ENCODE data around the gene TSSK3. TPM values are rescaled to one million over a fixed set of nuclear protein-coding genes. Genes with fewer than 3 reads are reported as not detected.

Gene TSSK3
- polyA plus RNA-seq, 2 donors = 0.15 to 0.53 TPM

DNA sequence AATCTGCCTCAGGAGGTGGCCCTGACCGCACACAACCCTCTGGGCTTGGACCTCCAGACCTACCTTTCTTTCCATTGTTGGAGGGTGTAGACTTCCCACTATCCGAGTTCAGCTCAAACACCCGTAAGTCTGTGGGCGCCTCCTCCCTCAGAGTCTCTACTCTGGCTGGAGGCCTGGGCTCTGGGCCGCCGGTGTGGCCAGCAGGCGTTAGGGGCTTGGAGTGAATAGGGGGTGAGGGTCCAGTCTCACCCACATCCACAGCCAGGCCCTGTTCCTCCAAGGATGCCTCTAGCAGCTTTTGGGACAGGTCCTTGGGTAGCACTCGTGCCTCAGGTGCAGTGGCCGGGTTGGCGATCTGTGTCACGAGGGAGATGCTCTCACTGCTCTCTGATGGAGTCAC, 13.9 kb downstream of the TSSK3 start:
- Histone ChIP-seq H3K9me3 (ENCODE audit: control insufficient read depth in 2 of 2, insufficient read depth in 1 of 2, low read depth in 1 of 2, low read length in 1 of 2) (no peaks in the 10 kb centered on the region), H3K4me3 (ENCODE audit: low read depth in 1 of 2, low read length in 2 of 2) (no peak overlapping the region), H3K36me3 (ENCODE audit: control insufficient read depth in 2 of 2, insufficient read depth in 2 of 2, low read length in 1 of 2) (peaks cover 36 to 56% of the 10 kb centered on the region in 2 donors), H3K4me1 (ENCODE audit: control insufficient read depth in 2 of 2, insufficient read depth in 2 of 2, low read length in 1 of 2) (no peaks in the 10 kb centered on the region), H3K27ac (ENCODE audit: low read depth in 2 of 2, low read length in 1 of 2) (no peak overlapping the region), H3K27me3 (ENCODE audit: control insufficient read depth in 1 of 2, insufficient read depth in 2 of 2, low read length in 2 of 2) (no peaks in the 10 kb centered on the region)
- 93 to 97% methylated on average over 11 of the region's 11 CpGs for WGBS, 2 donors

DNA sequence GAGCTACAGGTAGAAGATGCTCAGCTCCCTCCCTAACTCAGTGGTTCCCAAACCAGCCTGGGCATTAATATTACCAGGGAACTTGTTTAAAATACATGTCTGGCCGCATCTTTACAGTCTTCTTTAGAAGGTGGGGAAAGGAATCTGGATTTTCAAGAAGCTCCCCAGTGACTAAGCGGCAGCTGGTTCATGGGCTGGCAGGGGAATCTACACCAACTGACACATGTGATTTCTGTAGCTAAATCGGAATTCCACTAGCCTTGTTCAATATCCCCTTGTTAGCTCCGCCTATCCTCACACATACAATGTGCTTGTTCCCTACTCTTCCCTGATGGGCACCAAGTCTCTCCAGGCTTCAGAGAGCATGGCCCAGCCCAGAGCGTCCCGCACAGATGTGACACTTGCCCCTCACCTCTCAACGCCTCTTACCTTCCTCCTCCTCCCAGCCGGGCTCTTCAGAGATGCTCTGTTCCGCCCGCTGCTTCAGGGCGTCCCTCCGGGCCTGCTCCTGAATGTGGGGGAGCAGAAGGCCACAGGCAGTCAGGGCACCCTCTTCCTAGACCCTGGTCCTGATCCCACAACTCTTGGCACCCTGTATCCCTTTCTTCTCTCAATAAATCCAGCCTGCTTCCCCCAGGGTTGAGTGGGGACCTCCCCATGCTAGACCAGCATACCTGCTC, 15.3 kb downstream of the TSSK3 start:
- no peaks in the 10 kb centered on the region for H3K4me1 ChIP-seq (ENCODE audit: control insufficient read depth in 2 of 2, insufficient read depth in 2 of 2, low read length in 1 of 2)
- WGBS, 2 donors = 91 to 93% methylated on average over 12 of the region's 12 CpGs
- H3K27me3 ChIP-seq (ENCODE audit: control insufficient read depth in 1 of 2, insufficient read depth in 2 of 2, low read length in 2 of 2) = no peaks in the 10 kb centered on the region
- H3K4me3 ChIP-seq (ENCODE audit: low read depth in 1 of 2, low read length in 2 of 2) = no peak overlapping the region
- no peaks in the 10 kb centered on the region for H3K9me3 ChIP-seq (ENCODE audit: control insufficient read depth in 2 of 2, insufficient read depth in 1 of 2, low read depth in 1 of 2, low read length in 1 of 2)
- no peak overlapping the region for H3K27ac ChIP-seq (ENCODE audit: low read depth in 2 of 2, low read length in 1 of 2)
- peaks cover 36 to 49% of the 10 kb centered on the region in 2 donors for H3K36me3 ChIP-seq (ENCODE audit: control insufficient read depth in 2 of 2, insufficient read depth in 2 of 2, low read length in 1 of 2)

DNA sequence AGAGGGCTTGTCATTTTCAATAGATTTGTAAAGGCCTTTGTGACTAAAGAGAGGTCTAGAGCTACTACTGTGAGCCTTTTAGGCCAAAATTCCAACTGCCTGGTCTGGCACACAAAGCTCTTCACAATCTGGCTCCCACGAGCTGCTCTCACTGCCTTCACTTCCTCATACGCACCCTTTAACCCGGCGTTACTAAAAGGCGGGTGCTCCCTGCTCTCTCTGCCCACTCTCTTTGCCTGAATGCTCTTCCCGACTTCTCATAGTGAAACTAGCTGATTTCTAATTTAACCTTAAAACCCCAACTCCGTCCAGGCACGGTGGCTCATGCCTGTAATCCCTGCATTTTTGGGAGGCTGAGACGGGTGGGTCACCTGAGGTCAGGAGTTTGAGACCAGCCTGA, 17.7 kb downstream of the TSSK3 start:
- no peak overlapping the region for H3K27ac ChIP-seq (ENCODE audit: low read depth in 2 of 2, low read length in 1 of 2)
- H3K36me3 ChIP-seq (ENCODE audit: control insufficient read depth in 2 of 2, insufficient read depth in 2 of 2, low read length in 1 of 2) = peaks cover 32 to 46% of the 10 kb centered on the region in 2 donors
- H3K27me3 ChIP-seq (ENCODE audit: control insufficient read depth in 1 of 2, insufficient read depth in 2 of 2, low read length in 2 of 2) = no peaks in the 10 kb centered on the region
- no peak overlapping the region for H3K4me3 ChIP-seq (ENCODE audit: low read depth in 1 of 2, low read length in 2 of 2)
- no peaks in the 10 kb centered on the region for H3K9me3 ChIP-seq (ENCODE audit: control insufficient read depth in 2 of 2, insufficient read depth in 1 of 2, low read depth in 1 of 2, low read length in 1 of 2)
- no peaks in the 10 kb centered on the region for H3K4me1 ChIP-seq (ENCODE audit: control insufficient read depth in 2 of 2, insufficient read depth in 2 of 2, low read length in 1 of 2)
- WGBS, 2 donors = 93 to 94% methylated on average over 9 of the region's 9 CpGs

DNA sequence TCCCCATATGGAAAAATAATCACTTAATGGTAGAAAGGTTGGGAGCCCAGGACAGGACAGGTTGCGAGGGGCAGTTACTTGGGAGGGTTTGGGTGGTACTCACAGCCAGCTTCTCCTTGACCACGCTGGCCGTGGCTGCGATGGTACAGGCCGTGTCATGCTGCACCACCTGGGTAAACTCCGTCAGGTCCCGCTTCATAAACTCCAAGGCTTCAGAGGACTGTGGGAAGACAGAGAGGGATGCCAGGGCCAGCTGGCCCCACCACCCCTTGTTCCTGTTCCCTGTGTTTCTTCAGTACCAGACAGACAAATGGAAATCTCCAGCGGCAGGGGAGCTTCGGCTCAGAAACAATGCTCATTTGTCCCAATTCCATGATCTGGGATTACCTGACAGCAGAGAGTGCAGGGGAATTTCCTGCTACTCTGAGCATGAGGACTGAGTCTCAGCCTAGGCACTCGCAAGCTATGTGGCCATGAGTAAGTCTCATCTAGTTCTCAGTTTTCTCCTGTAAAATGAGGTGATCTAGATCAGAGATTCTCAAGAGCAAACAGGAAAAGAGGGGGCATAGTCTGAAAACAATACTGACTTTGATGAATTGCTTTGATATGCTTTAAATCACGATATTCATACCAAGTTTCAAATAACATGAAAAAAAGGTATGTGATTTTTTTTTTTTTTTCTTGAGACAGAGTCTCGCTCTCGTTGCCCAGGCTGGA, 24.5 kb downstream of the TSSK3 start:
- 90 to 93% methylated on average over 13 of the region's 13 CpGs for WGBS, 2 donors
- H3K27me3 ChIP-seq (ENCODE audit: control insufficient read depth in 1 of 2, insufficient read depth in 2 of 2, low read length in 2 of 2) = no peaks in the 10 kb centered on the region
- peaks cover 6 to 18% of the 10 kb centered on the region in 2 donors for H3K36me3 ChIP-seq (ENCODE audit: control insufficient read depth in 2 of 2, insufficient read depth in 2 of 2, low read length in 1 of 2)
- H3K27ac ChIP-seq (ENCODE audit: low read depth in 2 of 2, low read length in 1 of 2) = no peak overlapping the region
- no peaks in the 10 kb centered on the region for H3K4me1 ChIP-seq (ENCODE audit: control insufficient read depth in 2 of 2, insufficient read depth in 2 of 2, low read length in 1 of 2)
- no peaks in the 10 kb centered on the region for H3K9me3 ChIP-seq (ENCODE audit: control insufficient read depth in 2 of 2, insufficient read depth in 1 of 2, low read depth in 1 of 2, low read length in 1 of 2)
- no peak overlapping the region for H3K4me3 ChIP-seq (ENCODE audit: low read depth in 1 of 2, low read length in 2 of 2)

DNA sequence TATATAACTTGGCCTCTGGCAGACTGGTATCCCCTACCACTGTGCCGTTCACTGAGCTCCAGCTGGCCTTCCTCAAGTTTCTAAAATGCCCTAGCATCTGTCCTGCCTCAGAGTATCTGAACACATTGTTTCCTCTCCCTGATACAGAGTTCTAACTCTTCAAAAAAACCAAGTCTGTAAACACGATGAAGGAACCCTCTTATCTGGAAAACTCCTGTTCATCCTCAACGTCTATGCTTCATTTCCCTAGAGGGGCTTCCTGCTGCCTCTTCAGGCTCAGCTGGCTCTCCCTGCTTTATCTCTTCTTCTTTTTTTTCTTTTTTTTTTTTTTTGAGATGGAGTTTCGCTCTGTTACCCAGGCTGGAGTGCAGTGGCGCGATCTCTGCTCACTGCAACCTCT, 26.3 kb downstream of the TSSK3 start:
- WGBS, 2 donors = 86 to 87% methylated on average over 6 of the region's 6 CpGs
- no peaks in the 10 kb centered on the region for H3K27me3 ChIP-seq (ENCODE audit: control insufficient read depth in 1 of 2, insufficient read depth in 2 of 2, low read length in 2 of 2)
- H3K9me3 ChIP-seq (ENCODE audit: control insufficient read depth in 2 of 2, insufficient read depth in 1 of 2, low read depth in 1 of 2, low read length in 1 of 2) = no peaks in the 10 kb centered on the region
- peaks cover 0 to 4% of the 10 kb centered on the region in 2 donors for H3K4me1 ChIP-seq (ENCODE audit: control insufficient read depth in 2 of 2, insufficient read depth in 2 of 2, low read length in 1 of 2)
- peaks cover 6 to 17% of the 10 kb centered on the region in 2 donors for H3K36me3 ChIP-seq (ENCODE audit: control insufficient read depth in 2 of 2, insufficient read depth in 2 of 2, low read length in 1 of 2)
- H3K27ac ChIP-seq (ENCODE audit: low read depth in 2 of 2, low read length in 1 of 2) = no peak overlapping the region
- H3K4me3 ChIP-seq (ENCODE audit: low read depth in 1 of 2, low read length in 2 of 2) = no peak overlapping the region

DNA sequence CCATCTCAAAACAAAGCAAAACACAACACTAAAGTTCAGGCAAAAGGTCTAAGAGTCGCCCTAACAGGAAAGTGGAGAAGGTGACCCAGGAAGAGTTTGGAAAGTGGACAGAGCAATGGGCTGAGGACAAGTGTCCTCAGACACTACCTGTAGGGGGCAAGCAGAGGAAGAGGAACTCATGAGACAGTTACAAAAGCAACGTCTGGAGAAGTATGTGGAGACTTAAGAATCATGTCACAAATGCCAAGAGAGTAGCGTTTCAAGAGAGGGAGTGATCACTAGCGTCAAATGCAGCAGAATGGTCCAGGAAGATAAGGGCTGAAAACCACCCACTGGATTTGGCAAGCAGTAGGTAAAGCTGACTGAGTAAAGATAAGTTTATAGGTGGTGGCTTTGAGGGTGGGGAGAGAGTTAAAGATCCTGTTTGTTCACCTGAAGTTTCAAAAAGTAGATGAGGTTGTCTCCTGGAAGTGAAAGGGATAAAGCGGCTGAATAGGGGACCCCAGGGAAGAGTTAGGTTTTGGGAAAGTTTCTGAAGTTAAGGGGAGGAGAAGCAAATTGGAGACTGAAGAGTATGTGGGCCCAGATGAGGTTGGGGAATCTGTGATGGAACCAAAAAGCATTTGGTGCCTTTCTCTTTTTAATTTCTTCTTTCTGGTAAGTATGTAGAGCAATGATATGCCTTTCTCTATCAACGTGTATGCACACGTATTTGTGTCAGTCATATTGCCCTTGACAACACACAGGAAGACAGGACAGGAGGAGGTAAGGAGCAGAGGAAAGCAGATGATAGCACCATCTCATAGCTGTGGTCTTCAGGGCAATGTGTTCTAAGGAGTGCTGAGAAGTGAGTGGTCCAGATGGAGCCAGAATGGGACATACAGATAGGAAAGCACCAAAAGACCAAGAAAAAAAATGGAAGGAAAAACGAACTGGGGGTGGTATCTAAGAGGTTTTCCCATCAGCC, 28.8 kb downstream of the TSSK3 start:
- Histone ChIP-seq H3K4me3 (ENCODE audit: low read depth in 1 of 2, low read length in 2 of 2) (no peak overlapping the region), H3K4me1 (ENCODE audit: control insufficient read depth in 2 of 2, insufficient read depth in 2 of 2, low read length in 1 of 2) (peaks cover 0 to 4% of the 10 kb centered on the region in 2 donors), H3K9me3 (ENCODE audit: control insufficient read depth in 2 of 2, insufficient read depth in 1 of 2, low read depth in 1 of 2, low read length in 1 of 2) (no peaks in the 10 kb centered on the region), H3K27me3 (ENCODE audit: control insufficient read depth in 1 of 2, insufficient read depth in 2 of 2, low read length in 2 of 2) (no peaks in the 10 kb centered on the region), H3K27ac (ENCODE audit: low read depth in 2 of 2, low read length in 1 of 2) (no peak overlapping the region), H3K36me3 (ENCODE audit: control insufficient read depth in 2 of 2, insufficient read depth in 2 of 2, low read length in 1 of 2) (peaks cover 6 to 11% of the 10 kb centered on the region in 2 donors)
- 66% methylated on average over 8 of the region's 8 CpGs for WGBS, 2 donors

DNA sequence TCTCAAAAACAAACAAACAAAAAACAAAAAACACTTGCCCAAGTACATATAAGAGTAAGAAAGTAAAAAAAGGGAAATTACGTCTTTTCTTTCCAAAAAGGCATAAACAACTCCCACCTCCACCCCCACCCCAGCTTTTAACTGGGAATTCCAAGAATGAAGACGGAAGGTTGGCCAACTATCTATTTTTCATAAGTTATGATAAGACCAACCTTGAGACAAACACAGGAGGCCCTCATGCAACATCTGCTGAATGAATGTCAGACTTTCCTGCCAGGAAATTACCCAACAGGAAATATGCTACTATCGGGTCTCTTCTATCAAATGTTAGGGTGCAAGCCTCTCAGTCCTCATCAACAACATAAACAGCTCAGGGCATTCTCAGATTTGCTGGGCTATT, 30.0 kb downstream of the TSSK3 start:
- H3K9me3 ChIP-seq (ENCODE audit: control insufficient read depth in 2 of 2, insufficient read depth in 1 of 2, low read depth in 1 of 2, low read length in 1 of 2) = no peaks in the 10 kb centered on the region
- no peak overlapping the region for H3K4me3 ChIP-seq (ENCODE audit: low read depth in 1 of 2, low read length in 2 of 2)
- 64 to 65% methylated on average over 3 of the region's 3 CpGs for WGBS, 2 donors
- no peaks in the 10 kb centered on the region for H3K27me3 ChIP-seq (ENCODE audit: control insufficient read depth in 1 of 2, insufficient read depth in 2 of 2, low read length in 2 of 2)
- peaks cover 0 to 8% of the 10 kb centered on the region in 2 donors for H3K36me3 ChIP-seq (ENCODE audit: control insufficient read depth in 2 of 2, insufficient read depth in 2 of 2, low read length in 1 of 2)
- peaks cover 0 to 4% of the 10 kb centered on the region in 2 donors for H3K4me1 ChIP-seq (ENCODE audit: control insufficient read depth in 2 of 2, insufficient read depth in 2 of 2, low read length in 1 of 2)
- H3K27ac ChIP-seq (ENCODE audit: low read depth in 2 of 2, low read length in 1 of 2) = no peak overlapping the region

DNA sequence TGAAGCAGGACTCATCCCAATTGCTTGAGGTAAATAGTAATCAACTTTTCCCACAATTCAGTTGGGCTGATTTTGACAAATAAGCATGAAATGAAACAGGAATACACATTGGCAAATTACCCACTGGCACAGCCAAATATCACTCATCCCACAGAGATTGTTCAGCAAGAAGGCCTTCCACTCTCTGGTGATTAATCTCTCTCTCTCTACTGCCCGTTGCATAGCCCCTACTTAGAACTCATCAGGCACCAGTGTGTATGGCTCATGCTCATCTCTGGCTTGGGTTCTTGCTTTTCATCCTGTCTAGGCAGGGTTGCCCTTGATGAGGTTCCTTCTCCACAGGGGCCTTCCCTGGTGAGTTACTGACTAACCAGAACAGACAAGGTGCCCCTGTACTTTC, 30.8 kb downstream of the TSSK3 start:
- 50 to 61% methylated on average over 1 of the region's 1 CpG for WGBS, 2 donors
- H3K36me3 ChIP-seq (ENCODE audit: control insufficient read depth in 2 of 2, insufficient read depth in 2 of 2, low read length in 1 of 2) = peaks cover 0 to 8% of the 10 kb centered on the region in 2 donors
- H3K4me1 ChIP-seq (ENCODE audit: control insufficient read depth in 2 of 2, insufficient read depth in 2 of 2, low read length in 1 of 2) = peaks cover 0 to 4% of the 10 kb centered on the region in 2 donors
- peak overlapping the region in 1 of 2 donors; percentile 98 for H3K4me3 ChIP-seq (ENCODE audit: low read depth in 1 of 2, low read length in 2 of 2)
- H3K27ac ChIP-seq (ENCODE audit: low read depth in 2 of 2, low read length in 1 of 2) = no peak overlapping the region
- H3K9me3 ChIP-seq (ENCODE audit: control insufficient read depth in 2 of 2, insufficient read depth in 1 of 2, low read depth in 1 of 2, low read length in 1 of 2) = no peaks in the 10 kb centered on the region
- no peaks in the 10 kb centered on the region for H3K27me3 ChIP-seq (ENCODE audit: control insufficient read depth in 1 of 2, insufficient read depth in 2 of 2, low read length in 2 of 2)

DNA sequence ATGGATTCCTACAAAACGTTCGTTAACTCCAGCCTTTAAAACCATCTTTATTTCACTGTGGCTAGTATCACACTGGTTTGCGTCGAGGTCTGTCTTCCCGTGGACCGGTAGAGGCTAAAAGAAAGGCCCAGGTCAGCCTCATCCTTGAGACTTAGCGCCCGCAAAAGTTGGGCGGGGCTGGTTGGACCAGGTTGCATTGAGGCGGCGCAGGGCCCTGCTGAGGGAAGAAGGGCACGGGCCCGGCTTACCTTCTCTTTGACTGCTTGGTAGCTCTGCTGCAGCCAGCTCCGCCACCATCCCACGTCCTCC, 31.4 kb downstream of the TSSK3 start:
- peaks cover 0 to 8% of the 10 kb centered on the region in 2 donors for H3K36me3 ChIP-seq (ENCODE audit: control insufficient read depth in 2 of 2, insufficient read depth in 2 of 2, low read length in 1 of 2)
- peak overlapping the region; percentile 98 for H3K4me3 ChIP-seq (ENCODE audit: low read depth in 1 of 2, low read length in 2 of 2)
- H3K27ac ChIP-seq (ENCODE audit: low read depth in 2 of 2, low read length in 1 of 2) = peak overlapping the region; percentile 86 to 98
- H3K27me3 ChIP-seq (ENCODE audit: control insufficient read depth in 1 of 2, insufficient read depth in 2 of 2, low read length in 2 of 2) = no peaks in the 10 kb centered on the region
- peaks cover 0 to 4% of the 10 kb centered on the region in 2 donors for H3K4me1 ChIP-seq (ENCODE audit: control insufficient read depth in 2 of 2, insufficient read depth in 2 of 2, low read length in 1 of 2)
- WGBS, 2 donors = 1 to 3% methylated on average over 15 of the region's 15 CpGs
- no peaks in the 10 kb centered on the region for H3K9me3 ChIP-seq (ENCODE audit: control insufficient read depth in 2 of 2, insufficient read depth in 1 of 2, low read depth in 1 of 2, low read length in 1 of 2)

Measured in esophagus (tissue), 2 donors.